Liver (tissue), 3 donors: Measurements from ENCODE around the gene CCIN.

Source experiments
- ATF3 ChIP-seq: IDR thresholded peaks from 2 replicates; pipeline ENCODE4 v1.6.1; 2016; ENCODE audit warnings: antibody characterized with exemption
- CTCF ChIP-seq: fragments of 150-350 bp; IDR thresholded peaks from 2 replicates; pipeline ENCODE4 v1.5.1; 2017; ENCODE audit warnings: improper control_type of control experiment, low read depth, low read length; ENCODE audit not compliant: missing input control
- GABPA ChIP-seq, 2 donors: IDR thresholded peaks in 1 of 2; conservative IDR thresholded peaks in 1 of 2; 2 replicates each; pipeline ENCODE4 v1.6.1; 2016; ENCODE audit warnings: antibody characterized with exemption in 2 of 2, mild to moderate bottlenecking in 1 of 2, moderate library complexity in 1 of 2
- RAD21 ChIP-seq, 2 donors: IDR thresholded peaks; 2 replicates each; pipeline ENCODE4 v1.6.1; 2016; ENCODE audit warnings: antibody characterized with exemption in 2 of 2, mild to moderate bottlenecking in 2 of 2
- REST ChIP-seq: IDR thresholded peaks from 2 replicates; pipeline ENCODE4 v1.6.1; 2016; ENCODE audit warnings: antibody characterized with exemption, mild to moderate bottlenecking
- TAF1 ChIP-seq: conservative IDR thresholded peaks from 2 replicates; pipeline ENCODE4 v1.6.1; 2016; ENCODE audit warnings: antibody characterized with exemption, mild to moderate bottlenecking
- YY1 ChIP-seq: IDR thresholded peaks from 2 replicates; pipeline ENCODE4 v1.6.1; 2016; ENCODE audit warnings: antibody characterized with exemption, mild to moderate bottlenecking
- donor health status: healthy.
- donor health status: healthy.

- TF ChIP-seq CTCF (no peak), REST (no peak), ATF3 (no peak), GABPA (IDR thresholded peaks at IDR 0.05 in 1 of 2, conservative IDR thresholded peaks at IDR 0.05 in 1 of 2) (no peak), RAD21 (IDR thresholded peaks at IDR 0.05) (no peak), TAF1 (no peak), YY1 (no peak)
Measured at GRCh38 chr9:36207016-36207415, 37.8 kb downstream of the CCIN start.
